SK-N-SH treated with all-trans-retinoic acid at 6 μM for 48 hours (cell line): Measurements from ENCODE around the gene GLIS2.

Experiments
- ATAC-seq: fragments of 200-7000 bp; cut with Tn5 transposase; 3 replicates; pipeline ENCODE4 v1.9.1; 2020; ENCODE audit warnings: mild to moderate bottlenecking, moderate library complexity
- ARNTL ChIP-seq: fragments of 450-650 bp; formaldehyde crosslinking; IDR thresholded peaks from 2 replicates; pipeline ENCODE4 v1.5.0; 2020; ENCODE audit warnings: low read depth, mild to moderate bottlenecking, moderate library complexity, borderline replicate concordance
- BACH2 ChIP-seq: fragments of 250-450 bp; sonication (Bioruptor Pico); IDR thresholded peaks from 2 replicates; pipeline ENCODE4 v1.9.0; 2021; ENCODE audit warnings: mild to moderate bottlenecking, borderline replicate concordance
- CREB5 ChIP-seq: fragments of 250-450 bp; sonication (Bioruptor Pico); IDR thresholded peaks from 2 replicates; pipeline ENCODE4 v1.5.1; 2020; ENCODE audit warnings: low read depth, mild to moderate bottlenecking, moderate library complexity
- CSDC2 ChIP-seq: fragments of 250-450 bp; sonication (Bioruptor Pico); IDR thresholded peaks from 2 replicates; pipeline ENCODE4 v1.5.0; 2020; ENCODE audit warnings: mild to moderate bottlenecking, moderate library complexity
- CSRNP3 ChIP-seq: fragments of 250-450 bp; sonication (Bioruptor Pico); IDR thresholded peaks from 2 replicates; pipeline ENCODE4 v1.5.1; 2021; ENCODE audit warnings: mild to moderate bottlenecking, moderate library complexity
- ESRRG ChIP-seq: fragments of 250-450 bp; sonication (Bioruptor Pico); IDR thresholded peaks from 2 replicates; pipeline ENCODE4 v1.6.1; 2021; ENCODE audit warnings: mild to moderate bottlenecking
- OSR1 ChIP-seq: fragments of 250-450 bp; sonication (Bioruptor Pico); IDR thresholded peaks from 2 replicates; pipeline ENCODE4 v1.8.0; 2022; ENCODE audit warnings: moderate library complexity, mild to moderate bottlenecking, inconsistent platforms
- PATZ1 ChIP-seq: fragments of 250-450 bp; sonication (Bioruptor Pico); IDR thresholded peaks from 2 replicates; pipeline ENCODE4 v1.8.0; 2020; ENCODE audit warnings: mild to moderate bottlenecking, moderate library complexity, borderline replicate concordance
- POU6F1 ChIP-seq: fragments of 250-450 bp; sonication (Bioruptor Pico); IDR thresholded peaks from 2 replicates; pipeline ENCODE4 v1.8.0; 2021; ENCODE audit warnings: low read depth, mild to moderate bottlenecking, moderate library complexity, borderline replicate concordance
- PPARA ChIP-seq: fragments of 250-450 bp; sonication (Bioruptor Pico); IDR thresholded peaks from 2 replicates; pipeline ENCODE4 v1.5.0; 2020; ENCODE audit warnings: mild to moderate bottlenecking, borderline replicate concordance
- RARB ChIP-seq: fragments of 250-450 bp; sonication (Bioruptor Pico); IDR thresholded peaks from 2 replicates; pipeline ENCODE4 v1.8.0; 2021; ENCODE audit warnings: mild to moderate bottlenecking, moderate library complexity
- SNAI2 ChIP-seq: fragments of 250-450 bp; sonication (Bioruptor Pico); IDR thresholded peaks from 2 replicates; pipeline ENCODE4 v1.5.0; 2020; ENCODE audit warnings: mild to moderate bottlenecking, moderate library complexity
- TCF4 ChIP-seq: fragments of 250-450 bp; sonication (Bioruptor Pico); IDR thresholded peaks from 2 replicates; pipeline ENCODE4 v1.8.0; 2021; ENCODE audit warnings: mild to moderate bottlenecking, moderate library complexity, borderline replicate concordance
- TOX ChIP-seq: fragments of 250-450 bp; sonication (Bioruptor Pico); IDR thresholded peaks from 2 replicates; pipeline ENCODE4 v1.8.0; 2021; ENCODE audit warnings: mild to moderate bottlenecking, moderate library complexity, borderline replicate concordance
- TSHZ2 ChIP-seq: fragments of 250-450 bp; sonication (Bioruptor Pico); IDR thresholded peaks from 2 replicates; pipeline ENCODE4 v1.5.0; 2020; ENCODE audit warnings: mild to moderate bottlenecking, moderate library complexity
- ZC3H10 ChIP-seq: fragments of 250-450 bp; sonication (Bioruptor Pico); IDR thresholded peaks from 2 replicates; pipeline ENCODE4 v1.5.1; 2021; ENCODE audit warnings: mild to moderate bottlenecking, moderate library complexity
- ZFP30 ChIP-seq: fragments of 450-650 bp; formaldehyde crosslinking; IDR thresholded peaks from 2 replicates; pipeline ENCODE4 v1.5.0; 2022; ENCODE audit warnings: mild to moderate bottlenecking, moderate library complexity
- ZNF565 ChIP-seq: fragments of 450-650 bp; formaldehyde crosslinking; conservative IDR thresholded peaks from 2 replicates; pipeline ENCODE4 v1.5.0; 2020; ENCODE audit warnings: low read depth, mild to moderate bottlenecking, moderate library complexity
- ZNF70 ChIP-seq: fragments of 450-650 bp; formaldehyde crosslinking; IDR thresholded peaks from 2 replicates; pipeline ENCODE4 v1.5.0; 2020; ENCODE audit warnings: mild to moderate bottlenecking, moderate library complexity
- ZNF8 ChIP-seq: fragments of 450-650 bp; formaldehyde crosslinking; IDR thresholded peaks from 2 replicates; pipeline ENCODE4 v1.5.0; 2020; ENCODE audit warnings: mild to moderate bottlenecking, moderate library complexity

Gene GLIS2

GRCh38 chr16:4358236-4358635, 42.4 kb downstream of the GLIS2 start:
- TF ChIP-seq RARB (CRISPR knock-in tag) (no peak), CREB5 (no peak), ARNTL (CRISPR knock-in tag) (no peak), ZC3H10 (no peak), ESRRG (CRISPR knock-in tag) (no peak), ZNF565 (CRISPR knock-in tag) (no peak), TSHZ2 (CRISPR knock-in tag) (no peak), SNAI2 (CRISPR knock-in tag) (no peak), POU6F1 (CRISPR knock-in tag) (no peak), CSDC2 (CRISPR knock-in tag) (no peak), TCF4 (CRISPR knock-in tag) (no peak), BACH2 (no peak), TOX (CRISPR knock-in tag) (no peak), CSRNP3 (CRISPR knock-in tag) (no peak), PPARA (CRISPR knock-in tag) (no peak), PATZ1 (CRISPR knock-in tag) (no peak), ZNF8 (CRISPR knock-in tag) (no peak), OSR1 (CRISPR knock-in tag) (no peak), ZNF70 (CRISPR knock-in tag) (no peak)
- no peak for ATAC-seq

- no peak for TF ChIP-seq CREB5
- no peak for TF ChIP-seq ZFP30 (CRISPR knock-in tag)
- no peak for TF ChIP-seq SNAI2 (CRISPR knock-in tag)
- no peak for TF ChIP-seq ZNF8 (CRISPR knock-in tag)
- no peak for TF ChIP-seq OSR1 (CRISPR knock-in tag)
- no peak for TF ChIP-seq PATZ1 (CRISPR knock-in tag)
- no peak for TF ChIP-seq PPARA (CRISPR knock-in tag)
- TF ChIP-seq TCF4 (CRISPR knock-in tag) = no peak
- no peak for TF ChIP-seq TOX (CRISPR knock-in tag)
- peak; percentile 83 for ATAC-seq
Observed at GRCh38 chr16:4358831-4359561, 43.1 kb downstream of the GLIS2 start.
